Loucy (cell line): ENCODE measurements around the gene TRPM5.

Experiments
- H2AFZ ChIP-seq: fragments of 200-600 bp; sonication (generic); 2 replicates; pipeline ENCODE4 v1.6.0; 2016; ENCODE audit warnings: antibody characterized with exemption, mild to moderate bottlenecking, low read length, moderate library complexity
- H3F3A ChIP-seq: fragments of 200-600 bp; 2 replicates; pipeline ENCODE4 v1.6.0; 2016; ENCODE audit warnings: antibody characterized with exemption, low read depth, mild to moderate bottlenecking
- H3K27me3 ChIP-seq: fragments of 200-600 bp; sonication (generic); 2 replicates; pipeline ENCODE4 v1.6.1; 2014; ENCODE audit warnings: low read length, mild to moderate bottlenecking; ENCODE audit not compliant: insufficient read depth, poor library complexity, severe bottlenecking
- H3K36me3 ChIP-seq: fragments of 200-600 bp; sonication (generic); 2 replicates; pipeline ENCODE4 v1.6.1; 2016; ENCODE audit warnings: low read length; ENCODE audit not compliant: insufficient read depth
- H3K4me1 ChIP-seq: fragments of 200-600 bp; sonication (generic); 2 replicates; pipeline ENCODE4 v1.5.1; 2014; ENCODE audit warnings: low read length, mild to moderate bottlenecking; ENCODE audit not compliant: insufficient read depth, poor library complexity, severe bottlenecking
- H3K4me2 ChIP-seq: fragments of 200-600 bp; sonication (generic); 2 replicates; pipeline ENCODE4 v1.6.0; 2014; ENCODE audit warnings: antibody characterized with exemption, low read length, low read depth, mild to moderate bottlenecking; ENCODE audit not compliant: poor library complexity, severe bottlenecking
- H3K4me3 ChIP-seq: fragments of 200-600 bp; sonication (generic); 2 replicates; pipeline ENCODE4 v1.5.1; 2014; ENCODE audit warnings: low read length, mild to moderate bottlenecking, mixed read lengths; ENCODE audit not compliant: poor library complexity, severe bottlenecking
- H3K79me2 ChIP-seq: fragments of 200-600 bp; sonication (generic); 2 replicates; pipeline ENCODE4 v1.6.1; 2014; ENCODE audit warnings: low read length; ENCODE audit not compliant: insufficient read depth
- H3K9ac ChIP-seq: fragments of 200-600 bp; sonication (generic); 2 replicates; pipeline ENCODE4 v1.6.0; 2014; ENCODE audit warnings: mild to moderate bottlenecking, low read depth, low read length, moderate library complexity; ENCODE audit not compliant: poor library complexity, severe bottlenecking
- H3K9me2 ChIP-seq: fragments of 200-600 bp; sonication (generic); replicated peaks from 2 replicates; pipeline ENCODE4 v1.6.1; 2016; ENCODE audit warnings: low read depth, low read length, mixed read lengths
- H3K9me3 ChIP-seq: fragments of 200-600 bp; sonication (generic); 2 replicates; pipeline ENCODE4 v1.6.1; 2014; ENCODE audit warnings: mild to moderate bottlenecking, antibody characterized with exemption, low read length, low read depth; ENCODE audit not compliant: insufficient read depth
- H4K20me1 ChIP-seq: fragments of 200-600 bp; sonication (generic); 2 replicates; pipeline ENCODE4 v1.6.0; 2014; ENCODE audit warnings: antibody characterized with exemption, low read length, mild to moderate bottlenecking; ENCODE audit not compliant: insufficient read depth, poor library complexity, severe bottlenecking
- EZH2phosphoT487 ChIP-seq: fragments of 200-600 bp; IDR thresholded peaks from 2 replicates; pipeline ENCODE4 v1.6.1; 2018; ENCODE audit warnings: antibody characterized with exemption, mild to moderate bottlenecking, moderate library complexity, borderline replicate concordance
- TF ChIP-seq, protein P1 (sequence below): fragments of 200-600 bp; sonication (generic); conservative IDR thresholded peaks from 2 replicates; pipeline ENCODE4 v1.5.1; 2014; ENCODE audit warnings: mild to moderate bottlenecking, antibody characterized with exemption, low read length

Gene TRPM5

DNA sequence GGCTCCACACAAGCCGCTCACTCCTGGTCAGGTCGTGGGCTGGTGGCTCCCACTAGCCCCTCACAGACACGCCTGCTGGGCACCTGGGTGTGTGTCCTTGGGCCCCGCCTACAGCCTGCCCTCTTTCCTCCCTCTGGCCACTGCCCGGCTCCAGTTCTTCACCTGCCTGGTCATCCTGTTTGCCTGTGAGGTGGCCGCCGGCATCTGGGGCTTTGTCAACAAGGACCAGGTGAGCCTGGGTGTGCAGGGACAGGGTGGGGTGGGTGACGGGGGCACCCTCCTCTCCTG, 49.6 kb downstream of the TRPM5 start:
- Histone ChIP-seq H2AFZ (no peak overlapping the region), H3K27me3 (no peaks in the 10 kb centered on the region), H3K4me1 (peaks cover 8% of the 10 kb centered on the region), H3K4me2 (no peak overlapping the region), H3F3A (no peaks in the 10 kb centered on the region), H3K9ac (no peak overlapping the region), H3K4me3 (no peak overlapping the region), H3K9me2 (no peaks in the 10 kb centered on the region), H3K36me3 (peaks cover 67% of the 10 kb centered on the region; the same call in 1 of the 2 replicates), H3K79me2 (peaks cover 26% of the 10 kb centered on the region; the same call in 1 of the 2 replicates), H4K20me1 (peaks cover 28% of the 10 kb centered on the region), H3K9me3 (no peaks in the 10 kb centered on the region)
- no peak for TF ChIP-seq EZH2phosphoT487
- TF ChIP-seq, protein P1, sequence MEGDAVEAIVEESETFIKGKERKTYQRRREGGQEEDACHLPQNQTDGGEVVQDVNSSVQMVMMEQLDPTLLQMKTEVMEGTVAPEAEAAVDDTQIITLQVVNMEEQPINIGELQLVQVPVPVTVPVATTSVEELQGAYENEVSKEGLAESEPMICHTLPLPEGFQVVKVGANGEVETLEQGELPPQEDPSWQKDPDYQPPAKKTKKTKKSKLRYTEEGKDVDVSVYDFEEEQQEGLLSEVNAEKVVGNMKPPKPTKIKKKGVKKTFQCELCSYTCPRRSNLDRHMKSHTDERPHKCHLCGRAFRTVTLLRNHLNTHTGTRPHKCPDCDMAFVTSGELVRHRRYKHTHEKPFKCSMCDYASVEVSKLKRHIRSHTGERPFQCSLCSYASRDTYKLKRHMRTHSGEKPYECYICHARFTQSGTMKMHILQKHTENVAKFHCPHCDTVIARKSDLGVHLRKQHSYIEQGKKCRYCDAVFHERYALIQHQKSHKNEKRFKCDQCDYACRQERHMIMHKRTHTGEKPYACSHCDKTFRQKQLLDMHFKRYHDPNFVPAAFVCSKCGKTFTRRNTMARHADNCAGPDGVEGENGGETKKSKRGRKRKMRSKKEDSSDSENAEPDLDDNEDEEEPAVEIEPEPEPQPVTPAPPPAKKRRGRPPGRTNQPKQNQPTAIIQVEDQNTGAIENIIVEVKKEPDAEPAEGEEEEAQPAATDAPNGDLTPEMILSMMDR, result no peak
